Medulla oblongata (tissue), 1 donor: Measurements from ENCODE around the gene PDE2A.
A peak's percentile ranks its signal among the peaks of the same experiment; 100 is the strongest.

ENCODE experiments used
- DNase-seq: peaks from one replicate; pipeline ENCODE4 v3.0.0-alpha.2; 2015; ENCODE audit errors: extremely low spot score

PDE2A gene

GRCh38 chr11:72591023-72591422, 83.2 kb downstream of the PDE2A start:
- no peak for DNase-seq

GRCh38 chr11:72589802-72590761, 84.1 kb downstream of the PDE2A start:
- peak; percentile 27 for DNase-seq

- DNase-seq = no peak
Observed at GRCh38 chr11:72588421-72589410, 85.5 kb downstream of the PDE2A start.

GRCh38 chr11:72587696-72588095, 86.5 kb downstream of the PDE2A start:
- no peak for DNase-seq

- DNase-seq = no peak
Observed at GRCh38 chr11:72586321-72587090, 87.7 kb downstream of the PDE2A start.

GRCh38 chr11:72585762-72586311, 88.4 kb downstream of the PDE2A start:
- DNase-seq = peak; percentile 60

GRCh38 chr11:72584939-72585597, 89.2 kb downstream of the PDE2A start:
- DNase-seq = no peak

- peak; percentile 46 for DNase-seq
Observed at GRCh38 chr11:72584293-72584938, 89.8 kb downstream of the PDE2A start.

GRCh38 chr11:72583616-72584292, 90.5 kb downstream of the PDE2A start:
- DNase-seq = no peak

GRCh38 chr11:72583177-72583553, 91.1 kb downstream of the PDE2A start:
- no peak for DNase-seq

- DNase-seq = no peak
Observed at GRCh38 chr11:72582206-72583176, 91.7 kb downstream of the PDE2A start.

GRCh38 chr11:72581067-72581466, 93.2 kb downstream of the PDE2A start:
- DNase-seq = no peak

- DNase-seq = no peak
Observed at GRCh38 chr11:72580642-72580950, 93.6 kb downstream of the PDE2A start.

- DNase-seq = no peak
Observed at GRCh38 chr11:72579816-72580641, 94.2 kb downstream of the PDE2A start.

GRCh38 chr11:72578991-72579815, 95.0 kb downstream of the PDE2A start:
- DNase-seq = no peak

- no peak for DNase-seq
Observed at GRCh38 chr11:72578566-72578965, 95.7 kb downstream of the PDE2A start.

- DNase-seq = no peak
Observed at GRCh38 chr11:72578051-72578450, 96.2 kb downstream of the PDE2A start.
